GM21515 (cell line): ENCODE measurements around the gene BMPER.

Experiments
- ATAC-seq: cut with Tn5 transposase; IDR thresholded peaks from one replicate; pipeline ENCODE4 v1.9.1; 2021; ENCODE audit not compliant: unreplicated experiment

The BMPER gene

DNA sequence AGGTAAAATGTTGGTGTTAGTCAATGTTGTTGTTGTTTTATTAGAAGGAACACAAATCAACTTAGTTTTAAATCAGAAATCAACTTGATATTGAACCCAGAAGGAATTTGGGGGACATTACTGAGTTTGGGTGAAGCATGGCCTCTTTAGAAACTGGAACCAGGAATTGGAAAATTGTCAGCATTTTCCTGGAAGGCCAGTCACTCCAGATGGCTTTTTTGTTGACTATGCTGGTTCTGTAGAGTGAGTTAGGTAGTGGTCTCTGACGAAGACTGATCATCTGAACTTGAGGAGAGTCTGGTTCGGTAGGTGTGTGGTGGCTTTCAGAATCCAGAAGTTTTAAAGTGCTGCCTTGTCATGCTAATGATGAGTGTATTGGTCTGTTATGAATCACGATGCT is 111.5 kb downstream of the BMPER start:
- no peak for ATAC-seq

DNA sequence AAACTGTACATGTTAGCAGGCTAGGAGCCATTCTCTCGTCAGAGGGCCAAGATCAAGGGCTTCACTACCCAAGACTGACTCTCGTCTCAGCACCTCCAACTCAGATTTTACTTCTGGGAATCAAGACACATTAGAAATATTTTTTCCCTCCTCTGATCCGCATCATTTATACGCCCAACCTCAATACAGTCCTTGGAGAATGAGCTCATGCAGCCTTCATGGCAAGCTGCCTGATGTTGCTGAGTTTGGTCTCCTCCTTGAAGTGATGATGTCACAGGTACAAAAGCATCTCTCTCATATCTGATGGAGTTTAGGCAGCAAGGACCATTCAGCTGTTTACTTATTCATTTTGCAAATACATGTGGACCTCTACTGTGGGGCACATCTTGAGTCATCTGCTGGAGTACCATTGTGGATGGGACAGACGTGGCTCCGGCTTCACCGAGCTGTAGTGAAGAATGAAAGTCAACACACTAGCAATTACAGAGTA is 114.0 kb downstream of the BMPER start:
- no peak for ATAC-seq

DNA sequence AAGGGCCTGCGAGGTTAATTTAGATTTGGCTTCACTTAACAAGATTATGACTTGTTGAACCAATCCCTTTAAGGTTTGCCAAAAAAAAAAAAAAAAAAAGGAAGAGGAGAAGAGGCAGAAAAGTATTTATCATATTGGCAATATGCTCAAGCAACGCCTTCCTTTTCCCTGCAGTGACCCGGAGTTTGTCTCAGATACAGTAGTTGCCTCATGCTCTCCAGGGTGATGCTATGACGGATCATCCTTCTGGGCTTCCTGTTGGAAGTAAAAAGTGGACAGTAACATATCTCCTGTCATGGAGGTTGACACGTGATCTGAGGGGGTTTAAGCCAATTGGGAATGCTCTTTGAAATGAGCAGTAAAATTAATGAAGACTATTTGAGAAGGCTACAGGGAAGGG is 117.3 kb downstream of the BMPER start:
- ATAC-seq = no peak

DNA sequence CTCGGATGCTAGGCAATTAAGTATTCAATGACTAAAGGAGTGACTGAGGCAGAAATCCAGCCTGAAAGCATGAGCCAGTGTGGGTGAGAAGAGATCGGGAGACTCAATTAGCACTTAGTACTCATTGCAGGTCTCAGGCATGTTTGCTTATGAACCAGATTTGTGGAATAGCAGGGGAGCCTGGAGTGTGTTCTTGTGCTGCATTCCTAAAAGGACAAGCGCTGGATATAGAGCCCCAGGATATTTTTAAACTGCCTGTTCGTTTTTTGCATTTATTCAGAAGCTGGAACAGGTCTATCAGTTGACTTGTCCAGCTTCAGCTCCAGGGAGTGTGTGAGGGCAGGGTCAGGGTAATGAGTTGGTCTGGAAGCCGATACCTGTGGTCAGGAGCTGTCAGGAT is 120.3 kb downstream of the BMPER start:
- no peak for ATAC-seq

DNA sequence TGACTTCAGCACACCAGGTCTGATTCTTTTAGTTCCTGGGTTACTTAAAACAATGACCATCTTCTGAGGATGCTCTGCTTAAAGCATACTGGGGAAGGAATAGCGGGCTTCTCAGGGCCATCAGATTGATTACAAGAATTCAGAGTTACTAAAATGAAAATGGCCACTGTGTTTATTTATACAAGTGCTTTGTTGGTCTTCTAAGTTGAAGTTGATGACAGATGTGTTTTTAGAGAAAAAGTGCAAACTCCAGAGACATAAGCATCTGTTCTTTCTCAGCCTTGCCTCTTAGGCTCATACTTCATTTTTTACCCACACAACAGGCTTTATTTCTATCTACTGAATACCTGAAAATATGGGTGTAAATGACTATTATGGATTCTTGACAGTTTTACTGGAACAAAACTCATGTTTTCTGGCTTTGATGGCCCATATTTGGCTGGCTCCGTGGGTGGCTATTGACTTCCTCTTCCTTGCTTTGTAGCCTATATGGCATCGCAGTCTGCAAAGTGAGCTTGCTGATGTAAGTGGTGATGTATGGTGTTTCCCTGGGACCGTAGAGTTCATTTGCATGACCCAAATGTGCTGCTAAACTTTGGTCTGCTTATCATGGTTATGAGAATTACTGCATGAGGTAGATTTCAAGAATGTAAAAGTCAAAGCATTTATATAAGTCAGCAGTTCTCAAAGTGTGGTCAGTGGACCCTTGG is 121.3 kb downstream of the BMPER start:
- no peak for ATAC-seq

DNA sequence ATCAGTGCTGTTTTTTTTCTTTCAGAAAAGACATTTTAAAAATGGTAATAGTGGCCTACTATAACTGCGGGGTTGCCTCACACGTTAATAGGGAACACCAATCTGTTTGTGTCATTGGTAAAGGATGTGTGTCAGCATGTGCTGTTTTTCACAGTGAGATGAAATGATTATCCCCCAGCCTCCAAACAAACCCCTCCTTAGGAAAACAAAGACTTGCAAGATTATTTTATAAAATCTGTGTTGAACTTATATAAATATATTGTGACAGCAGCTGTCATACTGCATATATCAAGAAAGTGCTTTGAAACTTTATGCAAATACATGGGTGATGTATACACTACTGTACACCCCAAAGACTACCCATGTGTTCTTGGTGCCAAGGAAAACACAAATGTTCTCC is 125.8 kb downstream of the BMPER start:
- no peak for ATAC-seq

DNA sequence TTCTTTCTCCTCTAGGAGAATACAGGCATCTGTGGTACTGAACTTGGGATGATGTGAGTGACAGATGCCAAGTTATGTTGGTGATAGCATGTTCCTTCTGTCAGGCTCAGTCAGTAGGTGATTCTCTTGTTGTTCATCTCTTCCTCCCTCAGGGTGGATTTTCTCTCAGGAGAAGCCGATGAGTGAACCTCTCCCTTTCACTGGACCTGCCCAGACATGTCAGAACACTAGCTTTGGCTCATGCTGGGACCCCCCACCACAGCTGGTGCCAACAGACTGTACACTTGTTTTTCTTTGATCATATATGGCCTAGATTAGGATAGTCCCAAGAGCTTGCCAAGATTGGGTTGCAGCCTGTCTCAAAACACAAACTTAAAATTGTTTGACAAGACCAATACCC is 129.4 kb downstream of the BMPER start:
- no peak for ATAC-seq

DNA sequence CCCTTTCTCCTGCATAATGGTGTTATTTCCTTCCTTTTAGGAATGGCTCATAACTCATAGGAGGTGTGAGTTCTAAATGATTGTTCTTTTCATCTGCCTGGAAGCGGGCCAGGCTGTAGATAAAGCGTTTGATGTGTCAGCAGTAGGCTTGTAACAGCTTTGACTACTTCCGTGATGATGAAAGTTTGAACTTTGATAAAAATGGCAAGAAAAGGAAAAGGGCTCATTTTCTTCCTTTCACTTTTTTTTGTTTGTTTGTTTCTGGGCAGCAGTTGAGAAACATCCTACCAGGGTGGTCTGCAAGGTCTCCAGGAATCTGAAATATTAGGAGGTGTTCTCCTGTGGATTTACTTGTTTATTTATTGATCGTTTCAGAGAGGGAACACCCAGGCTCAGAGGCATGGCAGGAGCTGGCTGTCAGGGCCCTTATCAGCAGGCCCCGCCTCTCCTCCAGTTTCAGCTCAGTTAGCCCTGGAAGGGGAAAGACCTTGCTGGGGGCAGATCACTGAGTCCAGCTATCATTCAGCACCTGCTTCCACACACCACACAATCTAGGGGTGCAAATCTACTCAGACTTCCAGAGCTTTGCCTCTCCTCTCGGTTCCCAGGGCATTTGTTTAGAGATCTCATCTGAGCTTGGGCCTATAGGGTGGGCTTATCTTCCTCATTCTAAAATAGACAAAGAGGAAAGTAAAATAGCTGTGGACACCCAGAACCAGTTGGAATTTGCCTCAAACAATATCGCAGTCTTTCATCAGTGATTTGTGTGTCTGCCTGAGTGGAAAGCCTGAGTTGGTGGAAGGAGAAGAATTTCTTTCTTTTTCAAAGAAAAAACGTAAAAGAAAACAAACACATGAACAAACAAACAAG is 130.9 kb downstream of the BMPER start:
- ATAC-seq = no peak

DNA sequence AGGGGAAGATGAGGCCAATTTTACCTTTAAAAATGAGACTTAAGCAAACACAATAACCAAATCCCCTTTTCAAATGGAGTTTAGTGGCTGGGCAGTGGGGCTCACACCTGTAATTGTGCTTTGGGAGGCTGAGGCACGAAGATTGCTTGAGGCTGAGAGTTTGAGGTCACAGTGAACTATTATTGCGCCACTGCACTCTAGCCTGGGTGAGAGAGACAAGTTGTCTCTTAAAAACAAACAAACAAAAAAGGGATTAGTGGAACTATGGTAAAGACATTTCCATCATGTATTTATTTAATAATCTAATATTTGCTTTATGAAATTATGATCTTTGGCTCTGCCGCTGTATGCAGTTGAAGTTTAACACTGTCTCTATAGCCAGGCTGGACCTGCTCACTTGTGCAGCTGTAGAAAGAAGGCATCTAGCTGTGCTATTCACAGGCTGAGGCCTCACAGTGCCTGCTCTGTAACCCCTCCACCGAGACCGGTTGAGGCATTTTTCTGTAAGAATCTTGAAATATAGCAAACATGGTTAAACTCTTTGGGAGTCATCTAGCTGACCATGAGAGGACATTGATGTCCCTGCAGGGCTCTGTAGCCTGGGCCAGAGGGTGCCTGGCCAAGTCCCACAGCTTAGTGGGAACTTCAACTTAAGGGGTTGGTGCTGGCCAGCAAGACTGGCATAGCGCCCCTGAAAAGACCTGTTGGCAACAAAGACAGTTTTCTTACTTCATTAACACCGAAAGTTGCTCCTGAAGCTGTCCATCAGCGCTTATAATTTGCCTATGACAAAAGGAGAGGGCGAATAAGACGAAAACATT is 131.8 kb downstream of the BMPER start:
- ATAC-seq = no peak

DNA sequence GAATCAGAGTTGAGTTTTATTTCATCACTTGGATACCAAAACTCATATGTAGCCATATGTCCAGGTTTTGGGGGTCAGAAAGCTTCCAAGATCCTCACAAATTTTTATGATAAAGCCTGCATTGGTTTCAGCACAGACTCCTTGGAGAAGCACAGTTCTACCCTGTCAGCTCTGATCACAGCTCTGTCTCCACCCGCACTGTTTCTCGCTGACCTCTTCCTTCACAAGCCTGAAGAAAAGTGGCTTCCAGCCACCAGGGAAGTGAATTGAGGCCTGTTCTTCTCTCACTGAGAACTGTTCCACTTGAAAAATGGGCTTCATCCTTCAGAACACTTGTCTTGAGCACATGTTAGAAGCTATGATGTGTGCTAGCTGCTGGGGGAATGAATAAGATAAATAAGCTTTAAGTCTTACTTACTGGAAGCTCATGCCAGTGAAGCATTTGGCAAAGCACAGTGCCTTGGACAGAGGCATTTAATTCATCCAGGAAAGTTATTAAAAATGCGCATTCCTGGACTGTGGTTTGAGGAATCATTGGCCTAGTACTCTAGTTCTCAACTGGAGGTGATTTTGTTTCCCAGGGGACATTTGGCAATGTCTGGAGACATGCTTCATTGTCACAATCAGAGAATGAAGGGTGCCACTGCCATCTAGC is 133.6 kb downstream of the BMPER start:
- no peak for ATAC-seq

DNA sequence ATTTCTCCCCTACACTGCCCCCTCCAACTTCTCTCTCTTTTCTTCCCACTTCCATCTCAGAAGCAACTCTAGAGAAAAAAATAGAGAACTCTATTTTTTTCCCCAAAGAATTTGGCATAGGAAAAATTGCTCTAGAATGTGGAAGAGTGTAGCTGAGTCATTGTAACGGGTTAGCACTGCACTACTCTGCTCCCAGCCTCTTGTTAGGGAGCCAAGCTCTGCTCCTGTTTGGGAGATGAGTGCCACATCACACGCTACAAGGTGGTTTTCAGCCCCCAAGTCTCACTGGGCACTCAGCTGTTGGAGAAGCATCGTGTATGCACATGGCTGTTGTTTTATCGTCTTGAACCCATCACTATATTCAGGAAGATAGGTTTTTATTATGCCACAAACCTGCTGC is 136.4 kb downstream of the BMPER start:
- ATAC-seq = no peak

DNA sequence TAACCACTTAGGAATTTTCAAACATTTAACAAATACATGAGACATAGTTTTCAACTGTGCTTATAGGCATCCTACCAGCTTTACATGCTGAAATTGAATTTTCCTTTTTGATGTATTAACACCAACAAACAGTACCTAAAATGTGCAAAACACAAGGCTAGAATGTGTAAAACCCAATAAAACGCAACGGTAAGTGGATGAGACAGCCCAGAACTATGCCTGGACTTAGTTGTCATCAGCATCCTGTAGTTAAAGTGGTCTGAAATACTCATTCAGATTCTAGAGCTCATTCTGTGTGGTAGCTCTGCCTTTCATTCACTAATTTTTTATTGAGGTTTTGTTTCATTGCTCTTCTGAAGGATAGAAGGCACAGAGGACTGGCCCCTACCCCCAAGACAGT is 137.1 kb downstream of the BMPER start:
- ATAC-seq = no peak

DNA sequence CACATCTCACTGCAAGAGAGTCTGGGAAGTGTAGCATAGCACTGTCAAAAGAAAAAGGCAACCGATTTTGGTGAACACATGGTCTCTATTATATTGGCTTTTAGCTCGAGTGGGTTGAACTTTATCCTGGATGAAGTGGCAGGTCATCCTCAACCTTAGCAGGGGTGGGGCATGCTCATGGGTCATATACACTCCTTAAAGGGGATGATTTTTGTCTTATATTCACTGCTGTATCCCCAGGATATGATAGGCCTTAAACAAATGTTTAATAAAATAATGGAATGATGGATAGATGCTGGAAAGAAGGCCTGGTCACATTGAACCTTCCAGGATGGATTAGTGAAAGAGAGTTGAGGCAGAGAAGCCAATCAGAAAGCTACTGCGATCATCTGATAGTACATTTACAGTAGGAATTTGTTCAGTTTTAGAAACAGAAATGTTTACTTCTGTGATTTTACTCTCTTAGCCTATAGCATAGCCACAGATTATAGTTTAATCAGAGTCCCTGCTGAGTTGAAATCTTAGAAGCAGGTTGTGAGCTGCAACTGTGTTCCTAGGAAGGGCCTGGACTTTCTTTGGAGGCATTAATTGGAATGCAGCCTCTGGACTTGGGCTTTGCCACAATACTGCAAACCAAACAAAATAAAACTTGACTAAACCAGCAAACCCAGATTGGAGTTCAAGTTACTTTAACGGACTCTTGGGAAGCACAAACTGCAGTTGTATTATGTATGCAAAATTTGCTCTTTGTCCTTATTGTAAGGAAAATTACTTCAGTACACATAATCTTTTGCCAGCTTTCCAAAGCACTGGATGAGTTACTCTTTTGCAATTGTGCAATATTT is 138.3 kb downstream of the BMPER start:
- ATAC-seq = no peak

DNA sequence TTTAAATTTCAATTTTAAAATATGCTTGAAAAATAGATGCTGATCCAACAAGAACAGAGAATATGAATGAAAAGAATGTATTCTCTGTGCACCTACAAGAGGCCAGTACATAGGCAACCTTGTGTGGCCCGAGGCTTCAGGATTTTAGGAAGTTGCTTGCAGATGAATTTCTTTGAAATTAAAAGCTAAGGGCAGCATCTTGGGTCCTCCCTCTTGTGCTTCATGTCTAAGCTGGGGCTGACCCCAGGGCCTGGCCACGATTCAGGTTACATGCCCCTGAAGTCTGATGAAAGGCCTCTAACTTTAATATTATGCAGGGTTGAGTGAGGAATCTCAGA is 138.9 kb downstream of the BMPER start:
- no peak for ATAC-seq

DNA sequence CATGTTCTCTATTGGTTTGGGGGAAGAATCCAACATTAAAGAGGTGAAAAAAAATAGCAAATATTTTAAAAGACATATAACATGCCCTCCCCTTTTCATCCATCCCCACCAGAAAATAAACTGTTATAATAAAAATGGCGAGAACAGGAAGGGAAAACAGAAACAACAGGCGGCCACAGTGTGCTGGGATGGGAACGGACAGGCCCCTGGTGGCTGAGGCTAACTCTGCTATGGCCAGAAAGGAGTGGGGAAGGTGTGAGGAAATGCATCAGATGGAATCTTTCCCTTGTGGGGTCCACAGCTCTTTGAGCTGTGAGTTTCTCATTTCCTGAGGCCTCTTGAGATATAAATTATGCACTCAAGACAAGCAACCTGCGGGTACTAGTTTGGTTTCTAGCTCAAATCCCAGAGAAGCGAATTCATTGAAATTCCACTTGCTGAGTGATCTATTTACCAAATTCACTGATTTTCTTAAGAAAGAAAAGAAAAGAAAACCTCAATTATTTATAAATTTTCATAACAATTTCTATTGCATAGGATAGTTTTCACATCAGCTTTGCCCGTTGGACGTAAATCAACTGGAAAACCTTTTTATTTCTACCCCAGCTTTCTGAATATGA is 139.5 kb downstream of the BMPER start:
- ATAC-seq = no peak

DNA sequence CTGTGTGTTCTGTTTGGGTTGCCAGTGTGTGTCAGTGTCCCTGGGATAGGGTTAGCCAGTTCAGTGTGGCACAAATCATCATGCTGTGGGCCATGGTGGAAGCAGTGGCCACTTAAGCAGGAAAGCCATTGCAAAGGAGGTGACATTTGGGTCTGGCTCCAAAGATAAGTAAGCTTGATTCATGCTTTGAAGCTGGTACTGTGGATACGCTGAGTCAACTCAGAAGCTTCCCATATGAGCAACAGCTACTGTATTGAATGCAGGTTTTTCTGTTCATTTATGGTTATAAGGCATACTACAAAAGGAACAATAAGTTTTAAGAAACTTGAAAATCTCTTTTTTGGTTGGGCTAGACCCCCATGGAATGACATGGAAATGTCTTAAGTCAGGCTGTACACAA is 143.1 kb downstream of the BMPER start:
- ATAC-seq = no peak

DNA sequence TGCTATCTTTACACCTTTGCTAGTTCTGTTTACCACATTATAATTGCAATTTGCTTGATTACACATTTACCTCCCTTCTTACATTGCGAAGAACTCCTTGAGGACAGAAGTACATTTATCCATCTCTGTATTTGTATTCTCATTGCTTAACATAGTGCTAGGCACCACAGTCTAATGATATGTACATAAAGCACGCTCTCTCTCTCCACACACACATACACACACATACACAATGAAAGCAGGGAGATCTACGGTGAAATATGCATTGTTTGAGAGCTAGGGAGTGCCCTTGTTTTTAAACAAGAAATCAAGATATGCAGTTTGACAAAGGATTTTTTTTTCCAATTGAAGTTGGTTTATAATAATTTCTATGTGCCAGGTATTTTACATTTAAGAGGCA is 148.7 kb downstream of the BMPER start:
- no peak for ATAC-seq

DNA sequence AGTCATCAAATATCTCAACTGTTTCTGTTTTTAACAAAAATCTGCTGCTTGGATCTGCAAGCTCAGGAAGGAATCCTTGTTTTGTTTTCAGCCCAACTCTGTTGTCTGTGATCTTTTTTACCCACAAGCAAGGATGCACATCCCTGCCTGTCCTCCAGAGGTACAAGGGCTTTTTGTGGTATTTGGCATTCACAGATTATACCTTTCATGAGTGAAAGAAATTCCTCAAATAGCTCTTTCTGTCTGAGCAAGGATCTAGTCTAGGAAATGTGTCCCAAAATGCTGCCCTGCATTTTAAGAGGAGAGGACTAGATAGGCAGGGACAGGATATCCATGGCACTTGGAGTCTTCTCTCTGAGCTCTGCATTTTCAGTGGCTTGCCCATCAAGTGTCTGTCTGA is 151.8 kb downstream of the BMPER start:
- no peak for ATAC-seq

DNA sequence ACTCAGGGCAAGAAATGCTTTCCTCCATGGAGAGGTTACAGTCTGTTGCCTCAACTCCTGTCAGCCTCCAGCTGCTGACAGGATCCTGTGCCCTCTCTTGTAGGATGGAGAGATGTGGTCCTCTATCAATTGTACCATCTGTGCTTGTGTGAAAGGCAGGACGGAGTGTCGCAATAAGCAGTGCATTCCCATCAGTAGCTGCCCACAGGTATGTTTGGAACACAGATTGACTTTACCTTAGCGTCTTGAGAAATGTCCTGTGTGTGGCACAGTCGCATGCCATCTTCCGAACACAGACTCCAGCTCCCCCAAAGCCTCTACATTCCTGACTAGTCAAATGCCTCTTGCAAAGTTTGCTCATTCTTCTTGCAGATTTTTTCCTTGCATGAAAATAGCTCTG is 152.6 kb downstream of the BMPER start:
- ATAC-seq = no peak

DNA sequence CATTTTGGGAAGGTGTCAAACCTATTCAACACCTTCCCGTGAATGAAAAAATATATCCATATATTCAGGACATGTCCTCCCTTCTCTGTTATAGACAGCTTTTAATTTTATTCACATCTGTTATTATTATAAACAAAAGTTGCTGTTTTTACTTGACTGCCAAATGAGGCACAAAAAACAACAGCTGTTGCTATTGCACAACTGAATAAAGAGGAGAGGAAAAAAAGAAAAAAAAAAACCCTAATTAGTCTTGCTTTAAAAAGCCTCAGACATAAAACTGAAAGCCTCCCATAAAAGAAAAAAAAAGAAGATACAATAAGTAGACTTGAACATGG is 153.4 kb downstream of the BMPER start:
- ATAC-seq = no peak
